Neural progenitor cell (in vitro differentiated cells): ENCODE results near the gene ZBED1. TPM values are rescaled to one million over a fixed set of nuclear protein-coding genes. Genes with fewer than 3 reads are reported as not detected.
A peak's percentile ranks its signal among the peaks of the same experiment; 100 is the strongest.
"Not testable (repeated sequence)": the region's sequence is repeated elsewhere in the genome, so short reads cannot be mapped to it uniquely, and the experiment has no call there.

Experiments
- DNase-seq: peaks from one replicate; pipeline ENCODE4 v3.0.0-alpha.2; 2016; ENCODE audit warnings: low spot score
- H2AFZ ChIP-seq: fragments of 200-600 bp; sonication (generic); replicated peaks from 2 replicates; pipeline ENCODE4 v1.6.1; 2016; ENCODE audit warnings: antibody characterized with exemption
- H3F3A ChIP-seq: fragments of 200-600 bp; sonication (generic); 2 replicates; pipeline ENCODE4 v1.6.1; 2016; ENCODE audit warnings: antibody characterized with exemption, low read depth
- H3K27ac ChIP-seq: fragments of 200-600 bp; sonication (generic); 2 replicates; pipeline ENCODE4 v1.5.1; 2016; ENCODE audit warnings: mild to moderate bottlenecking
- H3K27me3 ChIP-seq: fragments of 200-600 bp; sonication (generic); 2 replicates; pipeline ENCODE4 v1.6.1; 2016; ENCODE audit warnings: mild to moderate bottlenecking, moderate library complexity
- H3K36me3 ChIP-seq: fragments of 200-600 bp; sonication (generic); 2 replicates; pipeline ENCODE4 v1.5.1; 2016
- H3K4me1 ChIP-seq: fragments of 200-600 bp; sonication (generic); 2 replicates; pipeline ENCODE4 v1.6.1; 2016; ENCODE audit warnings: mixed run types
- H3K4me2 ChIP-seq: fragments of 200-600 bp; sonication (generic); 2 replicates; pipeline ENCODE4 v1.6.1; 2016
- H3K4me3 ChIP-seq: fragments of 200-600 bp; sonication (generic); 2 replicates; pipeline ENCODE4 v1.5.1; 2016
- H3K79me2 ChIP-seq: fragments of 200-600 bp; sonication (generic); 2 replicates; pipeline ENCODE4 v1.6.1; 2016; ENCODE audit warnings: low read depth
- H3K9ac ChIP-seq: fragments of 200-600 bp; sonication (generic); 2 replicates; pipeline ENCODE4 v1.6.1; 2016
- H3K9me3 ChIP-seq: fragments of 200-600 bp; sonication (generic); 2 replicates; pipeline ENCODE4 v1.5.1; 2016; ENCODE audit warnings: low read depth
- H4K20me1 ChIP-seq: fragments of 200-600 bp; sonication (generic); 2 replicates; pipeline ENCODE4 v1.6.1; 2016; ENCODE audit warnings: low read depth
- H3K27ac Mint-ChIP-seq: 3 replicates; pipeline ENCODE4 v1.8.0; 2021; ENCODE audit warnings: mixed read lengths
- H3K27me3 Mint-ChIP-seq: 2 replicates; pipeline ENCODE4 v1.8.0; 2022; ENCODE audit warnings: low read depth, mild to moderate bottlenecking, inconsistent platforms, moderate library complexity, mixed read lengths; ENCODE audit not compliant: insufficient read depth
- H3K36me3 Mint-ChIP-seq: 3 replicates; pipeline ENCODE4 v1.8.0; 2021; ENCODE audit warnings: mixed read lengths
- H3K4me1 Mint-ChIP-seq: 3 replicates; pipeline ENCODE4 v1.8.0; 2021; ENCODE audit warnings: mixed read lengths
- H3K4me3 Mint-ChIP-seq: 3 replicates; pipeline ENCODE4 v1.8.0; 2021; ENCODE audit warnings: mild to moderate bottlenecking, moderate library complexity, mixed read lengths
- H3K9me3 Mint-ChIP-seq: 3 replicates; pipeline ENCODE4 v1.8.0; 2020; ENCODE audit warnings: mixed read lengths
- CTCF ChIP-seq: fragments of 200-600 bp; sonication (generic); IDR thresholded peaks from 2 replicates; pipeline ENCODE4 v1.5.1; 2017; ENCODE audit warnings: antibody characterized with exemption, mild to moderate bottlenecking
- EZH2 ChIP-seq: fragments of 200-600 bp; sonication (generic); IDR thresholded peaks from 2 replicates; pipeline ENCODE4 v1.6.1; 2017; ENCODE audit warnings: antibody characterized with exemption, mild to moderate bottlenecking, moderate library complexity
- EZH2phosphoT487 ChIP-seq: fragments of 200-600 bp; sonication (generic); IDR thresholded peaks from 2 replicates; pipeline ENCODE4 v1.6.1; 2017; ENCODE audit warnings: antibody characterized with exemption
- total RNA-seq: library from RNA; depleted of rRNA; stranded (reverse); fragments of >200 nt; gene quantifications from 2 replicates; pipeline ENCODE4 v1.2.3, GENCODE V29; 2015; ENCODE audit warnings: low replicate concordance

Gene ZBED1
- total RNA-seq, 1 donor from 2014 or later = 36.9 TPM

DNA sequence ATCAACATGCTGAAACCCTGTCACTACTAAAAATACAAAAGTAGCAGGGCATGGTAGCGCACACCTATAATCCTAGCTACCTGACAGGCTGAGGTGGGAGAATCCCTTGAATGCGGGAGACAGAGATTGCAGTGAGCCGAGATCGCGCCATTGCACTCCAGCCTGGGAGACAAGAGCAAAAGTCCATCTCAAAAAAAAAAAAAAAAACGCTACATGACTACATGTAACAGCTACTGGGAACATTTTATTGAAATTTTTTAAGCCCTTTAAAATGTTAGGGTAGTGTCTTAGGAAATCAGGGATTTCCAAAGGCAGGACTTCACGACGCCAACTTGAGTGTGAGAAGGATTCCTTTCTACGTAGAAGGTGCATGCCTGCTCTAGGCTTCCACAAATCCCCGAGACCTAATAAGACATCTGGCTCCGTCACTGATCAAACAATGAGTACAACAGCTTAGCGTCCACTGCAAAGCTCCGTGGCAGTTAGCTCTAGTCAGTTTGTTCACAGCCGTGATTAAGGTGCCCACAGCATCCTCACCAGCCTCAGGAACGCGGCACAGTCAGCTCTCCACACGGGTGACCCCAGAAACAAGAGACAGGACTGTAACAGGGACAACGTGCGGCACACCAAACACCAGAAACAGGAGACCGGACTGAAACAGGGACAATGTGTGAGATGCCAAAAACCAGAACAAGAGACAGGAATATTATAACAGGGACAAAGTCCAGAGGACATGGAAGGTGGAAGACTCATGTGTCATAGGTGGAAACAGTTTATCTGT, 33.7 kb downstream of the ZBED1 start:
- no peak overlapping the region for H3K9ac ChIP-seq
- no peak overlapping the region for H2AFZ ChIP-seq
- Mint-ChIP-seq H3K36me3 (peaks cover 26% of the 10 kb centered on the region), H3K27me3 (peaks cover 4% of the 10 kb centered on the region), H3K4me1 (peaks cover 24% of the 10 kb centered on the region), H3K27ac (peak overlapping the region; percentile 2), H3K4me3 (no peak overlapping the region), H3K9me3 (peaks cover 29% of the 10 kb centered on the region)
- peak; percentile 20 for DNase-seq
- no peaks in the 10 kb centered on the region for H3K9me3 ChIP-seq
- TF ChIP-seq CTCF (no peak), EZH2phosphoT487 (no peak), EZH2 (no peak)
- H3K4me3 ChIP-seq = no peak overlapping the region
- peaks cover 15% of the 10 kb centered on the region for H3K4me1 ChIP-seq
- no peaks in the 10 kb centered on the region for H3K36me3 ChIP-seq
- no peaks in the 10 kb centered on the region for H3F3A ChIP-seq
- no peak overlapping the region for H3K27ac ChIP-seq
- H3K27me3 ChIP-seq = no peaks in the 10 kb centered on the region
- H3K79me2 ChIP-seq = peaks cover 94% of the 10 kb centered on the region
- H4K20me1 ChIP-seq = peaks cover 7% of the 10 kb centered on the region
- H3K4me2 ChIP-seq = no peak overlapping the region

DNA sequence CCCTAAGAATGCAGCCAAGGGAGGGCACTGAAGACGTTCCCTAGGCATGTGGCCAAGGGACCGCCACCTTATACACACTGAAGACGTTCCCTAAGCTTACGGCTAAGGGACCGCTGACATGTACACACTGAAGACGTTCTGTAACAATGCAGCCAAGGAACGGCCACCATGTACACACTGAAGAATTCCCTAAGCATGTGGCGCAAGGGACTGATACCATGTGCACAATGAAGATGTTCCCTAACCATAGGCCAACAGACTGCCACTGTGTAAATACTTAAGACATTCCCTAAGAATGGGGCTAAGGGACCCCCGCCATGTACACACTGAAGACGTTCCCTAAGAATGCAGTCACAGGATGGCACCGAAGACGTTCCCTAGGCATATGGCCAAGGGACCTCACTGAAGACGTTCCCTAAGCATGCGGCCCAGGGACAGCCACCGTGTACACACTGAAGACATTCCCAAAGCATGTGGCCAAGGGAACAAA, 36.1 kb downstream of the ZBED1 start:
- DNase-seq = peak; percentile 30
- H3K36me3 Mint-ChIP-seq = peaks cover 22% of the 10 kb centered on the region

DNA sequence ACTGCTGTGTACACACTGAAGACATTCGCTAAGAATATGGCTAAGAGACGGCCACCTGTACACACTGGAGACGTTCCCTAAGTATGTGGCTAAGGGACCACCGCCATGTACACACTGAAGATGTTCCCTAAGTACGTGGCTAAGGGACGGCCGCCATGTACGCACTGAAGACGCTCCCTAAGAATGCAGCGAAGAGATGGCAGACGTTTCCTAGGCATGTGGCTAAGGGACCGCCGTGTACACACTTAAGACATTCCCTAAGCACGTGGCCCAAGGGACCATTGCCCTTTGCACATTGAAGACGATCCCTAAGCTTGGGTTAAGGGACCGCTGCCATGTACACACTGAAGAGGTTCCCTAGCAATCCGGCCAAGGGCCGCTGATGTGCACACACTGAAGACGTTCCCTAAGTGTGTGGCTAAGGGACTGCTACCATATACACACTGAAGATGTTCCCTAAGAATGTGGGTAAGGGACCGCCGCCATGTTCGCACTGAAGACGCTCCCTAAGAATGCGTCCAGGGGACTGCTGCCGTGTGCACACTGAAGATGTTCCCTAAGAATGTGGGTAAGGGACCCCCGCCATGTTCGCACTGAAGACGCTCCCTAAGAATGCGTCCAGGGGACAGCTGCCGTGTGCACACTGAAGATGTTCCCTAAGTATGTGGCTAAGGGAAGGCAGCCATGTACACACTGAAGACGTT, 36.7 kb downstream of the ZBED1 start:
- Histone ChIP-seq H3K27ac (no peak overlapping the region), H3K4me3 (no peak overlapping the region), H3K9me3 (no peaks in the 10 kb centered on the region), H2AFZ (no peak overlapping the region), H3K4me2 (no peak overlapping the region), H3K27me3 (no peaks in the 10 kb centered on the region), H3K79me2 (peaks cover 86% of the 10 kb centered on the region), H3K4me1 (peaks cover 20% of the 10 kb centered on the region), H3K36me3 (no peaks in the 10 kb centered on the region), H3K9ac (no peak overlapping the region), H4K20me1 (peaks cover 7% of the 10 kb centered on the region), H3F3A (no peaks in the 10 kb centered on the region)
- Mint-ChIP-seq H3K27ac (no peak overlapping the region), H3K9me3 (peaks cover 23% of the 10 kb centered on the region), H3K4me1 (peaks cover 29% of the 10 kb centered on the region), H3K4me3 (no peak overlapping the region), H3K27me3 (peaks cover 4% of the 10 kb centered on the region), H3K36me3 (peaks cover 21% of the 10 kb centered on the region)
- no peak for TF ChIP-seq EZH2phosphoT487
- no peak for TF ChIP-seq CTCF
- TF ChIP-seq EZH2 = no peak
- DNase-seq = peak; percentile 49

More for the DNA sequence above, 36.1 kb downstream of the ZBED1 start:
- Histone ChIP-seq H3K27me3 (no peaks in the 10 kb centered on the region), H3K79me2 (peaks cover 86% of the 10 kb centered on the region), H3K36me3 (no peaks in the 10 kb centered on the region), H2AFZ (no peak overlapping the region), H3F3A (no peaks in the 10 kb centered on the region), H3K9ac (no peak overlapping the region), H4K20me1 (peaks cover 7% of the 10 kb centered on the region), H3K9me3 (no peaks in the 10 kb centered on the region), H3K4me3 (no peak overlapping the region), H3K4me1 (peaks cover 20% of the 10 kb centered on the region), H3K27ac (no peak overlapping the region), H3K4me2 (no peak overlapping the region)
- peaks cover 24% of the 10 kb centered on the region for H3K9me3 Mint-ChIP-seq
- no peak overlapping the region for H3K27ac Mint-ChIP-seq
- peaks cover 4% of the 10 kb centered on the region for H3K27me3 Mint-ChIP-seq
- TF ChIP-seq EZH2phosphoT487 = no peak
- no peak for TF ChIP-seq EZH2
- no peak for TF ChIP-seq CTCF
- no peak overlapping the region for H3K4me3 Mint-ChIP-seq
- H3K4me1 Mint-ChIP-seq = peaks cover 29% of the 10 kb centered on the region

- H3K9me3 ChIP-seq, H3K36me3 ChIP-seq, H3K27me3 Mint-ChIP-seq, H3K4me3 Mint-ChIP-seq, H4K20me1 ChIP-seq, H3F3A ChIP-seq, H3K27me3 ChIP-seq, DNase-seq, H3K4me3 ChIP-seq, H3K27ac ChIP-seq, H2AFZ ChIP-seq, H3K9ac ChIP-seq: not testable (repeated sequence)
- H3K4me2 ChIP-seq = peak overlapping the region; percentile 31
- H3K4me1 Mint-ChIP-seq = peaks cover 29% of the 10 kb centered on the region
- peaks cover 20% of the 10 kb centered on the region for H3K4me1 ChIP-seq
- H3K36me3 Mint-ChIP-seq = peaks cover 18% of the 10 kb centered on the region
- H3K79me2 ChIP-seq = peaks cover 86% of the 10 kb centered on the region
- peak overlapping the region; percentile 81 for H3K27ac Mint-ChIP-seq
- peaks cover 20% of the 10 kb centered on the region for H3K9me3 Mint-ChIP-seq
These were observed 37.3 kb downstream of the ZBED1 start for GRCh38 chrX:2463481-2463880.
